ENCODE results near the gene CWC27. TPM values are rescaled to one million over a fixed set of nuclear protein-coding genes. Genes with fewer than 3 reads are reported as not detected.

Gene CWC27
- total RNA-seq, 1 experiment from 2014 or later, result 42.7 TPM

- Mint-ChIP-seq H3K27me3 (ENCODE audit: low read depth) (no peaks in the 10 kb centered on the region), H3K36me3 (no peaks in the 10 kb centered on the region), H3K4me3 (no peak overlapping the region), H3K9me3 (no peaks in the 10 kb centered on the region), H3K4me1 (no peaks in the 10 kb centered on the region), H3K27ac (no peak overlapping the region)
- TF ChIP-seq CREB1 (CRISPR knock-in tag; IDR thresholded peaks at IDR 0.05), result no peak
- TF ChIP-seq CDX4 (CRISPR knock-in tag; IDR thresholded peaks at IDR 0.05; ENCODE audit: borderline replicate concordance), result no peak
- TF ChIP-seq ESRRA (CRISPR knock-in tag; IDR thresholded peaks at IDR 0.05; ENCODE audit: borderline replicate concordance), result no peak
- no peak for TF ChIP-seq GABPB1 (CRISPR knock-in tag; IDR thresholded peaks at IDR 0.05)
- ChIA-PET POLR2A (no interaction called here), CTCF (no interaction called here)
- DNase-seq (ENCODE audit: low spot score) (no peak), ATAC-seq (no peak)
Observed at GRCh38 chr5:64853777-64854176, 85.0 kb downstream of the CWC27 start.

- DNase-seq (ENCODE audit: low spot score), result no peak
- no peaks in the 10 kb centered on the region for H3K36me3 Mint-ChIP-seq
- TF ChIP-seq ATF1 (CRISPR knock-in tag; IDR thresholded peaks at IDR 0.05) (no peak), TEAD1 (CRISPR knock-in tag; IDR thresholded peaks at IDR 0.05) (no peak), ZNF317 (CRISPR knock-in tag; IDR thresholded peaks at IDR 0.05; ENCODE audit: borderline replicate concordance, low read depth) (no peak), PRRX2 (CRISPR knock-in tag; IDR thresholded peaks at IDR 0.05) (no peak)
- POLR2A ChIA-PET, result no interaction called here
- no peaks in the 10 kb centered on the region for H3K4me1 Mint-ChIP-seq
- CTCF ChIA-PET, result no interaction called here
- H3K4me3 Mint-ChIP-seq, result no peak overlapping the region
- no peaks in the 10 kb centered on the region for H3K27me3 Mint-ChIP-seq (ENCODE audit: low read depth)
- H3K9me3 Mint-ChIP-seq, result no peaks in the 10 kb centered on the region
- no peak for ATAC-seq
- H3K27ac Mint-ChIP-seq, result no peak overlapping the region
Observed at GRCh38 chr5:64854855-64855254, 86.1 kb downstream of the CWC27 start.

DNA sequence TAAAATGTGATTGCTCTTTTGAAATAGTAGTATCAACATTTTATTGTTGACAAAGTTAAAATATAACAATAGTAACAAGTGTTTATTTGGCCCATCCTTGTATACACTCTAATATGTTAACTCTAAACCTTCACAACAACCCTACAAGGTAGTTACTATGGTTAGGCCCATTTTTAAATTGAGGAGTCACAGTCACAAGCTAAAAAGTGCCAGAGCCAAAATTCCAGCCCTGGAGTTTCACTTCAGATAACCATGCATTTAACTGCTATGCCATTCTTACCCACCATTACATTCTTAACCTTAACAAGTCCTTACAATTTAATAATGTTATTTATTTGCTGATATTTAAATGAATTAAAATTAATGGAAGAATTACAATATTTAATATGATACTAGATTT, 91.2 kb downstream of the CWC27 start:
- ChIA-PET CTCF (no interaction called here), POLR2A (no interaction called here)
- no peak for ATAC-seq
- Mint-ChIP-seq H3K27ac (no peak overlapping the region), H3K4me3 (no peak overlapping the region), H3K36me3 (no peaks in the 10 kb centered on the region), H3K27me3 (ENCODE audit: low read depth) (no peaks in the 10 kb centered on the region), H3K4me1 (0 out of 2 replicates have a peak, but pooled peaks cover under 1% of the 10 kb centered on the region), H3K9me3 (no peaks in the 10 kb centered on the region)
- TF ChIP-seq ZNF396 (CRISPR knock-in tag; IDR thresholded peaks at IDR 0.05; ENCODE audit: borderline replicate concordance) (no peak), HMGA2 (CRISPR knock-in tag; IDR thresholded peaks at IDR 0.05) (peak; percentile 41; the same call in 1 of the 2 replicates), CDX4 (CRISPR knock-in tag; IDR thresholded peaks at IDR 0.05; ENCODE audit: borderline replicate concordance) (no peak)
- TF ChIP-seq, protein P1, sequence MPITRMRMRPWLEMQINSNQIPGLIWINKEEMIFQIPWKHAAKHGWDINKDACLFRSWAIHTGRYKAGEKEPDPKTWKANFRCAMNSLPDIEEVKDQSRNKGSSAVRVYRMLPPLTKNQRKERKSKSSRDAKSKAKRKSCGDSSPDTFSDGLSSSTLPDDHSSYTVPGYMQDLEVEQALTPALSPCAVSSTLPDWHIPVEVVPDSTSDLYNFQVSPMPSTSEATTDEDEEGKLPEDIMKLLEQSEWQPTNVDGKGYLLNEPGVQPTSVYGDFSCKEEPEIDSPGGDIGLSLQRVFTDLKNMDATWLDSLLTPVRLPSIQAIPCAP (CRISPR knock-in tag; IDR thresholded peaks at IDR 0.05), result no peak
- no peak for DNase-seq (ENCODE audit: low spot score)

GRCh38 chr5:64861281-64861680, 92.6 kb downstream of the CWC27 start:
- CTCF ChIA-PET, result no interaction called here

More at GRCh38 chr5:64861281-64861680, 92.6 kb downstream of the CWC27 start:
- Mint-ChIP-seq H3K4me3 (no peak overlapping the region), H3K36me3 (no peaks in the 10 kb centered on the region), H3K27ac (no peak overlapping the region), H3K4me1 (0 out of 2 replicates have a peak, but pooled peaks cover 3% of the 10 kb centered on the region), H3K27me3 (ENCODE audit: low read depth) (no peaks in the 10 kb centered on the region), H3K9me3 (no peaks in the 10 kb centered on the region)
- TF ChIP-seq, protein P2, sequence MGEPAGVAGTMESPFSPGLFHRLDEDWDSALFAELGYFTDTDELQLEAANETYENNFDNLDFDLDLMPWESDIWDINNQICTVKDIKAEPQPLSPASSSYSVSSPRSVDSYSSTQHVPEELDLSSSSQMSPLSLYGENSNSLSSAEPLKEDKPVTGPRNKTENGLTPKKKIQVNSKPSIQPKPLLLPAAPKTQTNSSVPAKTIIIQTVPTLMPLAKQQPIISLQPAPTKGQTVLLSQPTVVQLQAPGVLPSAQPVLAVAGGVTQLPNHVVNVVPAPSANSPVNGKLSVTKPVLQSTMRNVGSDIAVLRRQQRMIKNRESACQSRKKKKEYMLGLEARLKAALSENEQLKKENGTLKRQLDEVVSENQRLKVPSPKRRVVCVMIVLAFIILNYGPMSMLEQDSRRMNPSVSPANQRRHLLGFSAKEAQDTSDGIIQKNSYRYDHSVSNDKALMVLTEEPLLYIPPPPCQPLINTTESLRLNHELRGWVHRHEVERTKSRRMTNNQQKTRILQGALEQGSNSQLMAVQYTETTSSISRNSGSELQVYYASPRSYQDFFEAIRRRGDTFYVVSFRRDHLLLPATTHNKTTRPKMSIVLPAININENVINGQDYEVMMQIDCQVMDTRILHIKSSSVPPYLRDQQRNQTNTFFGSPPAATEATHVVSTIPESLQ (CRISPR knock-in tag; IDR thresholded peaks at IDR 0.05), result no peak
- TF ChIP-seq IRF2 (CRISPR knock-in tag; IDR thresholded peaks at IDR 0.05; ENCODE audit: borderline replicate concordance, low read depth), result no peak
- TF ChIP-seq ZNF317 (CRISPR knock-in tag; IDR thresholded peaks at IDR 0.05; ENCODE audit: borderline replicate concordance, low read depth), result no peak
- TF ChIP-seq FOXP1 (CRISPR knock-in tag; IDR thresholded peaks at IDR 0.05; ENCODE audit: borderline replicate concordance), result no peak
- TF ChIP-seq, protein P1 (CRISPR knock-in tag; IDR thresholded peaks at IDR 0.05), result no peak
- no peak for TF ChIP-seq TCF7 (CRISPR knock-in tag; IDR thresholded peaks at IDR 0.05; ENCODE audit: low read depth)
- TF ChIP-seq NR3C1 (CRISPR knock-in tag; conservative IDR thresholded peaks at IDR 0.05; ENCODE audit: low read depth), result no peak
- DNase-seq (ENCODE audit: low spot score) (no peak), ATAC-seq (no peak)
- POLR2A ChIA-PET, result no interaction called here

All from WTC11 (cell line).